ENCODE data around the gene AUTS2.

- TF ChIP-seq CTCF (IDR thresholded peaks at IDR 0.05; ENCODE audit: insufficient read depth, low read length, poor library complexity, severe bottlenecking) (no peak), EZH2phosphoT487 (conservative IDR thresholded peaks at IDR 0.05; ENCODE audit: low read length) (no peak)
Observed at GRCh38 chr7:70390251-70390650, 792.0 kb downstream of the AUTS2 start.

Measured in SU-DHL-6 (cell line).